ENCODE measurements around the gene SORL1.

The SORL1 gene

GRCh38 chr11:121426476-121427399 lies 25.4 kb upstream of the SORL1 start:
- DNase-seq (ENCODE audit: low read depth, low spot score): no peak

- DNase-seq (ENCODE audit: low read depth, low spot score): no peak
Observed at GRCh38 chr11:121427400-121427744, 24.7 kb upstream of the SORL1 start.

- no peak for DNase-seq (ENCODE audit: low read depth, low spot score)
Observed at GRCh38 chr11:121429556-121429955, 22.6 kb upstream of the SORL1 start.

GRCh38 chr11:121431820-121432526 lies 20.1 kb upstream of the SORL1 start:
- DNase-seq (ENCODE audit: low read depth, low spot score): no peak

GRCh38 chr11:121435132-121435531 lies 17.0 kb upstream of the SORL1 start:
- DNase-seq (ENCODE audit: low read depth, low spot score): no peak

- DNase-seq (ENCODE audit: low read depth, low spot score): no peak
Observed at GRCh38 chr11:121435551-121436511, 16.3 kb upstream of the SORL1 start.

GRCh38 chr11:121437018-121437685 lies 15.0 kb upstream of the SORL1 start:
- DNase-seq (ENCODE audit: low read depth, low spot score): no peak

GRCh38 chr11:121437686-121438078 lies 14.4 kb upstream of the SORL1 start:
- DNase-seq (ENCODE audit: low read depth, low spot score): no peak

GRCh38 chr11:121439337-121439736 lies 12.8 kb upstream of the SORL1 start:
- DNase-seq (ENCODE audit: low read depth, low spot score): no peak

GRCh38 chr11:121439759-121440158 lies 12.4 kb upstream of the SORL1 start:
- no peak for DNase-seq (ENCODE audit: low read depth, low spot score)

- no peak for DNase-seq (ENCODE audit: low read depth, low spot score)
Observed at GRCh38 chr11:121441521-121441920, 10.6 kb upstream of the SORL1 start.

GRCh38 chr11:121443688-121444275 lies 8.3 kb upstream of the SORL1 start:
- no peak for DNase-seq (ENCODE audit: low read depth, low spot score)

GRCh38 chr11:121444526-121444925 lies 7.6 kb upstream of the SORL1 start:
- DNase-seq (ENCODE audit: low read depth, low spot score): no peak

- DNase-seq (ENCODE audit: low read depth, low spot score): no peak
Observed at GRCh38 chr11:121445071-121445768, 6.9 kb upstream of the SORL1 start.

- no peak for DNase-seq (ENCODE audit: low read depth, low spot score)
Observed at GRCh38 chr11:121446752-121447156, 5.4 kb upstream of the SORL1 start.

GRCh38 chr11:121448011-121448410 lies 4.1 kb upstream of the SORL1 start:
- DNase-seq (ENCODE audit: low read depth, low spot score): no peak

GRCh38 chr11:121448431-121448941 lies 3.6 kb upstream of the SORL1 start:
- no peak for DNase-seq (ENCODE audit: low read depth, low spot score)

GRCh38 chr11:121449123-121449522 lies 3.0 kb upstream of the SORL1 start:
- DNase-seq (ENCODE audit: low read depth, low spot score): no peak

- no peak for DNase-seq (ENCODE audit: low read depth, low spot score)
Observed at GRCh38 chr11:121449626-121450025, 2.5 kb upstream of the SORL1 start.

GRCh38 chr11:121450401-121450800 lies 1.7 kb upstream of the SORL1 start:
- DNase-seq (ENCODE audit: low read depth, low spot score): no peak
